NCI-H128 (cell line): ENCODE results near the gene TNFAIP3.
"Not testable (repeated sequence)": the region's sequence is repeated elsewhere in the genome, so short reads cannot be mapped to it uniquely, and the experiment has no call there.

Source experiments
- DNase-seq: peaks from one replicate; lab custom pipeline; 2025; ENCODE audit not compliant: unreplicated experiment; lab: John Stamatoyannopoulos, UW

TNFAIP3 gene

GRCh38 chr6:137844773-137845172, 22.3 kb upstream of the TNFAIP3 start:
- not testable (repeated sequence) for DNase-seq

GRCh38 chr6:137845460-137845859, 21.6 kb upstream of the TNFAIP3 start:
- no peak for DNase-seq

GRCh38 chr6:137846274-137846673, 20.8 kb upstream of the TNFAIP3 start:
- DNase-seq = no peak

- DNase-seq = no peak
These were observed 20.2 kb upstream of the TNFAIP3 start for GRCh38 chr6:137846772-137847313.

- no peak for DNase-seq
These were observed 19.3 kb upstream of the TNFAIP3 start for GRCh38 chr6:137847748-137848147.

- DNase-seq = no peak
These were observed 18.4 kb upstream of the TNFAIP3 start for GRCh38 chr6:137848672-137849071.

- DNase-seq = no peak
These were observed 17.7 kb upstream of the TNFAIP3 start for GRCh38 chr6:137849181-137849980.

GRCh38 chr6:137849981-137850714, 16.9 kb upstream of the TNFAIP3 start:
- no peak for DNase-seq

GRCh38 chr6:137850816-137851602, 16.1 kb upstream of the TNFAIP3 start:
- no peak for DNase-seq

- no peak for DNase-seq
These were observed 15.4 kb upstream of the TNFAIP3 start for GRCh38 chr6:137851669-137852068.

- DNase-seq = no peak
These were observed 14.7 kb upstream of the TNFAIP3 start for GRCh38 chr6:137852346-137852745.

GRCh38 chr6:137852811-137853210, 14.2 kb upstream of the TNFAIP3 start:
- DNase-seq = no peak

GRCh38 chr6:137853569-137854213, 13.4 kb upstream of the TNFAIP3 start:
- no peak for DNase-seq

GRCh38 chr6:137856138-137856898, 10.7 kb upstream of the TNFAIP3 start:
- no peak for DNase-seq

- DNase-seq = no peak
These were observed 8.0 kb upstream of the TNFAIP3 start for GRCh38 chr6:137859025-137859424.

GRCh38 chr6:137860394-137861005, 6.6 kb upstream of the TNFAIP3 start:
- DNase-seq = no peak

- DNase-seq = no peak
These were observed 5.3 kb upstream of the TNFAIP3 start for GRCh38 chr6:137861550-137862337.

GRCh38 chr6:137862419-137863090, 4.5 kb upstream of the TNFAIP3 start:
- DNase-seq = no peak
